ENCODE measurements around the gene IQCN.
"Not testable (repeated sequence)": the region's sequence is repeated elsewhere in the genome, so short reads cannot be mapped to it uniquely, and the experiment has no call there.

IQCN gene

DNA sequence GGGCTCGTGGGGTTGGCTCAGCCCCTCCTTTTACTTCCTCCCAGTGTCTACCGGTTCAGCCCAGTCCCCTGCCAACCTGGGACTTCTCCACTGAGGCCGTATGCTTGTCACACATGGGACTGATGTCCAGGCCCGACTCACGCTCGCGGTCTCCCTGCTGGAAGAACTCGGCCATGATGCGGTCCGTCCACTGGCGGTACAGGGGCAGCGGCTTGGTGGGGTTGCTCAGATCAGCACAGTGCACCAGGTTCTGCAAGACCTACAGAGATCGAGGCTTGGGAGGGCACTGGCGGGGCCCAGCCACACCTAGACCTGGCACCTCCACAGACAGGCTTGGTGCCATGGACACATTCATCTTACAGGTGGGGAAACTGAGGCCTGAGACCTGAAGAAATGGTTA, 62.6 kb downstream of the IQCN start:
- in situ Hi-C loops (cut with HindIII; ENCODE audit: low sequenced_read_pairs) = no loop called here
- TF ChIP-seq, protein P1, sequence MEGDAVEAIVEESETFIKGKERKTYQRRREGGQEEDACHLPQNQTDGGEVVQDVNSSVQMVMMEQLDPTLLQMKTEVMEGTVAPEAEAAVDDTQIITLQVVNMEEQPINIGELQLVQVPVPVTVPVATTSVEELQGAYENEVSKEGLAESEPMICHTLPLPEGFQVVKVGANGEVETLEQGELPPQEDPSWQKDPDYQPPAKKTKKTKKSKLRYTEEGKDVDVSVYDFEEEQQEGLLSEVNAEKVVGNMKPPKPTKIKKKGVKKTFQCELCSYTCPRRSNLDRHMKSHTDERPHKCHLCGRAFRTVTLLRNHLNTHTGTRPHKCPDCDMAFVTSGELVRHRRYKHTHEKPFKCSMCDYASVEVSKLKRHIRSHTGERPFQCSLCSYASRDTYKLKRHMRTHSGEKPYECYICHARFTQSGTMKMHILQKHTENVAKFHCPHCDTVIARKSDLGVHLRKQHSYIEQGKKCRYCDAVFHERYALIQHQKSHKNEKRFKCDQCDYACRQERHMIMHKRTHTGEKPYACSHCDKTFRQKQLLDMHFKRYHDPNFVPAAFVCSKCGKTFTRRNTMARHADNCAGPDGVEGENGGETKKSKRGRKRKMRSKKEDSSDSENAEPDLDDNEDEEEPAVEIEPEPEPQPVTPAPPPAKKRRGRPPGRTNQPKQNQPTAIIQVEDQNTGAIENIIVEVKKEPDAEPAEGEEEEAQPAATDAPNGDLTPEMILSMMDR (IDR thresholded peaks at IDR 0.05; ENCODE audit: low read depth, low read length, missing control alignments) = no peak
- H3K4me3 ChIP-seq (ENCODE audit: low read depth, low read length) = no peak overlapping the region

DNA sequence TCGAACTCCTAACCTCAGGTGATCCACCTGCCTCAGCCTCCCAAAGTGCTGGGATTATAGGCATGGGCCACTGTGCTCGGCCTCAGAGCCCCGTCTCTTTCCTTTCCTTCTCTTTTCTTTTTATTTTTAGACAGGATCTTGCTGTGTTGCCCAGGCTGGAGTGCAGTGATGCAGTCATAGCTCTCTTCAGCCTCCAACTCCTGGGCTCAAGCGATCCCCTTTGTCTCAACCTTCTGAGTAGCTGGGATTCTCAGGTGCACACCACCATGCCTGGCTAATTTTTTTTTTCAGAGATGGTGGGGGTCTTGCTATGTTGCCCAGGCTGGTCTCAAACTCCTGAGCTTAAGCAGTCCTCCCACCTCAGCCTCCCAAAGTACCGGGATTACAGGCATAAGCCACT, 64.3 kb downstream of the IQCN start:
- DNase-seq (ENCODE audit: low read depth); H3K4me3 ChIP-seq (ENCODE audit: low read depth, low read length); in situ Hi-C loops (cut with HindIII; ENCODE audit: low sequenced_read_pairs): not testable (repeated sequence)

More for the DNA sequence above, 62.6 kb downstream of the IQCN start:
- no peak for DNase-seq (ENCODE audit: low read depth)

DNA sequence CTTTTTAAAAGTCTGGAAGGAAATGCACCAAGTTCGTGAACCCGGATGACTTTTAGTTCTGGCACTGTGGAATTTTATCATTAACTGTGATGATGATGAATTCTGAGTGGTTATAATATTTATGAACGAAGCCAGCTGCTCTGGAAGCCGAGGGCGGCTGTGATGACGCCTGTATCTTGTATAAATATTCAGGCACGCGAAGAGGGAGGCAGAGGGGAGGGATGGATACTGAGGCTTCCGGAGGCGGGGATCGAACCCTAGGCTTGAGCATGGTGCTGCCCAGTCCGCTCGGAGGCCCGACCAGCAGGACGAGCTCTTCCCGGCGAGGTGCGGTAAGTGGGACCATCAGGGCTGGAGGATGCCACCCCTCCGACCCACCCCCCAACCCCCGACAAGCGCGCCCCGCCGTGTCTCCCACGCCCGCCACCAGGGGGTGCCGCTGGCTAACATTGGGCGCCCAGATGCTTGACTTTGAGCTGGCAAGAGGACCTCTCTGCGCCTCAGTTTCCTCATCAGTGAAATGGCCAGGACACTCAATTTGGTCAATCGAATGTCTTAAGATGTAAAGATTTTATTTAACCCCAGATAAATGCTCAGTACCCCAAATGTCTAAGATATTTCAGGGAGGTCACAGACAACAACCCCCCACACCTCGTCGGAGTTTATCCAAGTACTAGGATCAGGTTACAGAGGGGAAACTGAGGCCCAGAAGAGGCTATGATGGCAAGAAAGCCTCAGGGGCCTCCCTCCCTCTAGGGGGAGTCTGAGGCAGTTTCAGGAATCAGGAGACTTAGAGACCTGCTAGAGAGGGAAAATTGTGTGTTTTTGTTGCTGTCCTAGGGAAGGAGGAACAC, 65.9 kb downstream of the IQCN start:
- no peak overlapping the region for H3K4me3 ChIP-seq (ENCODE audit: low read depth, low read length)

More for the DNA sequence above, 65.9 kb downstream of the IQCN start:
- DNase-seq (ENCODE audit: low read depth) = no peak
- in situ Hi-C loops (cut with HindIII; ENCODE audit: low sequenced_read_pairs) = no loop called here
- TF ChIP-seq, protein P1 (IDR thresholded peaks at IDR 0.05; ENCODE audit: low read depth, low read length, missing control alignments) = peak; percentile 37

Data from astrocyte of the cerebellum (primary cell).